Non-pigmented ciliary epithelial cell (primary cell): ENCODE results near the gene P2RX4.
"Not testable (repeated sequence)": the region's sequence is repeated elsewhere in the genome, so short reads cannot be mapped to it uniquely, and the experiment has no call there.

ENCODE experiments used
- DNase-seq: peaks from one replicate; pipeline ENCODE4 v3.0.0-alpha.2; 2010; ENCODE audit warnings: low read depth

Gene P2RX4

DNA sequence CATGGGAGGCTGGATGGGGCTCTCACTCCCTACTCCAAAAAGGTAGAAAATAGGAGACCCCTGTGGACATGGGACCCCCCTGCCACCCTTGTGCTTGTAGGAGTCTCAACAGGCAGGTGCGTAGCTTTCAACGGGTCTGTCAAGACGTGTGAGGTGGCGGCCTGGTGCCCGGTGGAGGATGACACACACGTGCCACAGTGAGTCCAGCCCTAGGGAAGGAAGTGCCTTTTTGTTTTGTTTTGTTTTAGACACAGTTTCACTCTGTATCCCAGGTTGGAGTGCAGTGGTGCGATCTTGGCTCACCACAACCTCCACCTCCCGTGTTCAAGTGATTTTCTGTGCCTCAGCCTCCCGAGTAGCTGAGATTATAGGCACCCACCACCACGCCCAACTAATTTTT is 12.9 kb downstream of the P2RX4 start:
- DNase-seq = no peak

DNA sequence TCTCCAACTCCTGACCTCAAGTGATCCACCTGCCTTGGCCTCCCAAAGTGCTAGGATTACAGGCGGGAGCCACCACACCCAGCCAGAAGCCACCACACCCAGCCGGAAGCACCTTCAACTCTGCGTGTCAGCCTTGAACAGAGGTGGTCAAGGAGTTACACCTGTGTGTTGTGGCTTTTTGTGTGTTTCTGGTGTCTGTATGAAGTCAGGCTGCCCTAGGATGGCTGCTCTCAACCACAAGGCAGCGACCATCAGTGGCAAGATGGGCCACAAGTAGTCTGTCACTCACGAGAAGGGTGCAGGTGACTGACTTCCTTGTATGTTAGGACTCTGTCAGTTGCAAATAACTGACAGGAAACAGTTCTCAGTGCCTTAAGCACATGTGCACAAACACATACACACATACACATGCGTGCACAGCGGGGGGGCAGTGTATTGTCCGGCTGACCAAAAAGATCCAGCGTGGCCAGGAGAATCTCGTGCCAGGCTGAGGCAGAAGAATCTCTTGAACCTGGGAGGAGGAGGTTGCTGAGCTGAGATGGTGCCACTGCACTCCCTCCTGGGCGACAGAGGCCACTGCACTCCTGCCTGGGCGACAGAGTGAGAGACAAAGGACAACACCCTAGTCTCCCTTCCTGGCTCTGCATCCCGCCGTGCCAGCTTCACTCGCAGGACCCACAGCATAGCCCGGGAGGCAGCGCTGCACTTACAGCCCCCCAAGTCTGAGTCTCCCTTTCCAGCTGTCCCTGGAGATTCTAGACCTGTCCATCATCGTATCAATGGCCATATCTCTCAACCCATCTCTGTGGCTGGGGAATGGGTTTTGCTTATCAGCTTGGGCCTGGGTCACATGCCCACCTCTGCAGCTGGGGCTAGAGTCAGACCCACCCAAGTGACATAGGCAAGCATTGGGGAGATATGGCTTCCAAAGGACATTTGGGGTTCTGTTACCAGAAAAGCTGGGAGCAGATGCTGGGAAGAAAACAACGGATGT is 13.7 kb downstream of the P2RX4 start:
- DNase-seq = no peak

DNA sequence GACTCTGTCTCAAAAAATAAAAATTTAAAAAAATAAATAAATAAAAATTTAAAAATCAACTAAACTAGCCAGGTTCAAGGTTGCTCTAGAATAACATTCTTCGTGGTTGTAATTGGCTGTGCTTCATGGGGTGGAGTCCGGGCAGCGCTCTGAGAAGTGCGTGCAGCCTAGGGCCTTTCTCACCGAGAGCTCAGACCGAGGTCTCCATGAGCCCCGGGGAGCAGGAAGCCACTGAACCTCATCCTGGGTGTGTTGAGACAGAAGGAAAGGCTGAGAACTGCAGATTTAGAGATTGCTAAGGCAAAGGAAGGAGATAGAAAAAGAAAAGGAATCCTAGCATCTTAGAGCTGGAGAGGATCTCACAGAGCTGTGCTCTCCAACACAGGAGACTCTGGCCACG is 14.7 kb downstream of the P2RX4 start:
- no peak for DNase-seq

DNA sequence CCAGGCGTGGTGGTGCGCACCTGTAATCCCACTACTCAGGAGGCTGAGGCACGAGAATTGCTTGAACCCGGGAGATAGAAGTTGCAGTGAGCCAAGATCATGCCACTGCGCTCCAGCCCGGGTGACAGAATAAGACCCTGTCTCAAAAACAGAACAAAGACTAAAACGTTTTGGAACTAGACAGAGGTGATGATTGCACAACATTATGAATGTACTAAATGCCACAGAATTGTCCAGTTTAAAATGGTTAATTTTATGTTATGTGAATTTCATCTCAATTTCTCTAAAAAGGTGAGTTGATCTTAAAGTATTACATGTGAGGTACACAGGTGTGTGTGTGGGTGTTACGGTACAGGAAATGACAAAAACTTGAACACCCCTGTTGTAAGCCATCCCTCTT is 16.5 kb downstream of the P2RX4 start:
- no peak for DNase-seq

DNA sequence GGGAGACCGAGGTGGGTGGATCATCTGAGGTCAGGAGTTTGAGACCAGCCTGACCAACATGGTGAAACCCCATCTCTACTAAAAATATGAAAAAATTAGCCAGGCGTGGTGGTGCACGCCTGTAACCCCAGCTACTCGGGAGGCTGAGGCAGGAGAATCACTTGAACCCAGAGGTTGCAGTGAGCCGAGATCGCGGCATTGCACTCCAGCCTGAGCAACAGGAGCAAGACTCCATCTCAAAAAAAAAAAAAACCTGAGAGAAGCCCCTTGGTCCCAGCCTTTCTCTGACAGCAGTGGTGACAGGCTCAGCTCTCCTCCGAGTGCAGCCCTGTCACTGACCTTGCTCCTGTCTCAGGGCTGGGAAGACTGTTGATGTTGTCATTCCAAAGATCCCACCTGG is 16.9 kb downstream of the P2RX4 start:
- not testable (repeated sequence) for DNase-seq

DNA sequence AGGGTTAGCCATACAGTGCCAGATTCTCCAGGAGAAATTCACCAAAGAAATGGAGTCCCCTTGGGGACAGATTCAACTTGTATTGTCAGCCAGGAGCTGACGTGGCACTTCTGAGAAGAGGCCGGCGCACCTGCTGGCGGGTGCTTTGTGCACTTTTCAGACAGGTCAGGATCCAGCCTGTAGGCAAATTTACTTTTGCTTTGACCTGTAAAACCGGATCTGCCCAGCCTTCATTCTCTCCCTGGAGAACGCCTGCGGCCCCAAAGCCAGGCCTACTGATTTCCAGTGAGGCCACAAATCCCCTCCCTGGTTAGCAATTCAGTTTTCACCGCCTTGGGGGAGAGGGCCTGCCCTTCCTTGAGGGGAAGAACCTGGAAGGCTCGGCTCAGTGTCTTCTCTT is 17.4 kb downstream of the P2RX4 start:
- no peak for DNase-seq

DNA sequence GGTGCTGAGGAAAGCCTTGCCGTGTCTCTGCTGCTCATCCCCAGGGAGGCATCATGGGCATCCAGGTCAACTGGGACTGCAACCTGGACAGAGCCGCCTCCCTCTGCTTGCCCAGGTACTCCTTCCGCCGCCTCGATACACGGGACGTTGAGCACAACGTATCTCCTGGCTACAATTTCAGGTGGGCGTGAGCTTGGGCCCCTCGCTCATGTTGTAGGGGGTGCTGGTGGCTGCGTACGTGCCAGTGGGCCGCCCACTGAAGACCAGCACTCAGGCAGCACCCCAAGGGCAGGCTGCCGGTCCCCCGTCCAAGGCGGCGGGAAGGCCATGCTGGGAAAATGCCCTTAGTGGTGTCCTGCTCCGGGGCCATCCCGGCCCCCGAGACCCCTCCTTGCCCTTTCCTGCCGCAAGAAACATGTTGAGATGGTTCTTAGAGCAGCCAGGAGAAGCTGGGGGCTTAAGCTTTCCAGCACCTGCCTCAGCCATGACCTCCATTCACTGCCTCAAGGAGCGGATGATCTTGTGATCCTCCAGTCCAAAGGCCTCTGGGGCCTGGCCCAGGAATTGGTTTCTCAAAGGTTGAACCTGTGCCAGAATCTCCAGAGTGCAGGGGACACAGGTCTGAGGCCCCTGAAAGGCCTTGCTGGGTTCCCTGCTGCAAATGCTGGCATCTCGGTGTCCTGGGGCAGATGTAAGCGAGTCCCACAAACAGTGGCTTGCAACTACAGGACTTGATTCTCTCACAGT is 19.2 kb downstream of the P2RX4 start:
- DNase-seq = no peak

DNA sequence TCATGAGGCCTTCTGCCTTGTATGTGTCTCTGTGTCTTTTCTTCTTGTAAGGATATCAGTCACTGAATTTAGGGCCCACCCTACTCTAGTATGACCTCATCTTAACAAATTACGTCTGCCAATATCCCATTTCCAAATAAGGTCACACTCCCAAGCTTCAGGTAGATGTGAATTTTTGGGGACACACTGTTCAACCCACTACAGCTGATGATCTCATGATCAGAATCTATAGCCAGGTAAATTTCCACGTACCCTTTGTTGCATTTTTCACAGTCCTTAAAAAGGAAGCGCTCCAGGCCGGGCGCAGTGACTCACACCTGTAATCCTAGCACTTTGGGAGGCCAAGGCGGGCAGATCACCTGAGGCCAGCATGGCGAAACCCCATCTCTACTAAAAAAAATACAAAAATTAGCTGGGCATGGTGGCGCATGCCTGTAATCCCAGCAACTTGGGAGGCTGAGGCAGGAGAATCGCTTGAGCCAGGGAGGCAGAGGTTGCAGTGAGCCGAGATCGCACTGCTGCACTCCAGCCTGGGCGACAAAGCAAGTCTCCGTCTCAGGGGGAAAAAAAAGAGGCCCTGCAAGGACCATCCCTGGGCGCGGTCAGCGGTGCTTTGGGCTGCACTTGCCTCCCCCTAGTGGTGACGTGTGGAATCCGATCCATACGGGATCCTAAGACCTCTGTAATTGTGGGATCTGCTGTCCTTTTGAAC is 20.1 kb downstream of the P2RX4 start:
- DNase-seq = peak; percentile 31

DNA sequence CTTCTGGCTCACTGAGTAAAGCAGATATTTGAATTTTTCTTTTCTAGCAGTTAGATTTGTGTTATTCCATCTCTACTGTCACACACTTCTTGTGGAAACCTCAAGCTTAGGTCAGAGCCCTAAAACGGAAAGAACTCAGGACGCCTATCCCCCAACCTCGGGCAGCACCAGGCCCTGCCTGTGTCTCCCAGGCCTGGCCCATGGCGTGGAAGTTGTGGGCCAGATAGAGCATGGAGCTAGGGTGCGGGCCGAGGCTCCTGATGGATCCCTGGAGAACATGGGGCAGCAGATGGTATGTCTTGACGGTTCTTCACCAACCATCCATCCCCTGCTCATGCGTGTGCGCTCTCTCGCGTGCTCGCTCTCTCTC is 20.6 kb downstream of the P2RX4 start:
- DNase-seq = no peak

DNA sequence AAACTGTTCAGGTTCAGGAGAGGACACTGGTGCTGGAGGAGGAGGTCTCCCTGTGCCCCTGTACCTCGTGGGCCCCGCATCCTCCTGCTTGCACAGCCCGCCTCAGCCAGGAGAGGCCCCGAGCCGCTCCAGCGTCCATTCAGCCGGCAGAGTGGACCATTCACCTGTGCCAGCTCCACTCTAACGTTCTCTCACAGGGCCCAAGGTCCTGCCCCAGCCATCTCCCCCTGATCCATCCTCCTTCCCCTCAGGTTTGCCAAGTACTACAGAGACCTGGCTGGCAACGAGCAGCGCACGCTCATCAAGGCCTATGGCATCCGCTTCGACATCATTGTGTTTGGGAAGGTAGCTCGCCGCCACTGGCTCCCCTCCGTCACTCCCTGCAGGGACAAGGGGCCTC is 22.2 kb downstream of the P2RX4 start:
- no peak for DNase-seq

DNA sequence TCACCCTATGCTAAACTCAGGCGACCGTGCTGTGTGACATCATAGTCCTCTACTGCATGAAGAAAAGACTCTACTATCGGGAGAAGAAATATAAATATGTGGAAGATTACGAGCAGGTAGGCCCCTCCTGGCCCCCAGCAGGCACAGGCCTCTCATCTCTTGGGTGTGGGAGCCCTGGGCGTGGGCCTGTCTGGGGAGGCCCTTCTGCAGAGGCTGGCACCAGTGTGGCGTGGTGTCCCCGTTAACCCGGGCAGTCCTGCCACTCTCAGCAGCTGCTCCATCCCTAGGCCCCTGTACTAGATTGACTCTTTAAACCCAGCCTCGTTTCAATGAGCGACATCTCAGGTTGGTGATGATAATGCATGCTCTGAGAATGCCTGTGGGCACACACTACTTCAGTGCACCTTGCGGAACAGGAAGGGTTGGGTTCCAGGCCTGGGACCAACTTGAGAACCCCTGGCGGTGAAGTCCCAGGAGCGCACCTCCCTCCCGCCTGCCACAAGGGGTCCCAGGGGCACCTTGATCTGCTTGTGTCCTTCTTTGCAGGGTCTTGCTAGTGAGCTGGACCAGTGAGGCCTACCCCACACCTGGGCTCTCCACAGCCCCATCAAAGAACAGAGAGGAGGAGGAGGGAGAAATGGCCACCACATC is 23.2 kb downstream of the P2RX4 start:
- no peak for DNase-seq

DNA sequence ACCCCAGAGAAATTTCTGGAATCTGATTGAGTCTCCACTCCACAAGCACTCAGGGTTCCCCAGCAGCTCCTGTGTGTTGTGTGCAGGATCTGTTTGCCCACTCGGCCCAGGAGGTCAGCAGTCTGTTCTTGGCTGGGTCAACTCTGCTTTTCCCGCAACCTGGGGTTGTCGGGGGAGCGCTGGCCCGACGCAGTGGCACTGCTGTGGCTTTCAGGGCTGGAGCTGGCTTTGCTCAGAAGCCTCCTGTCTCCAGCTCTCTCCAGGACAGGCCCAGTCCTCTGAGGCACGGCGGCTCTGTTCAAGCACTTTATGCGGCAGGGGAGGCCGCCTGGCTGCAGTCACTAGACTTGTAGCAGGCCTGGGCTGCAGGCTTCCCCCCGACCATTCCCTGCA is 23.7 kb downstream of the P2RX4 start:
- no peak for DNase-seq

DNA sequence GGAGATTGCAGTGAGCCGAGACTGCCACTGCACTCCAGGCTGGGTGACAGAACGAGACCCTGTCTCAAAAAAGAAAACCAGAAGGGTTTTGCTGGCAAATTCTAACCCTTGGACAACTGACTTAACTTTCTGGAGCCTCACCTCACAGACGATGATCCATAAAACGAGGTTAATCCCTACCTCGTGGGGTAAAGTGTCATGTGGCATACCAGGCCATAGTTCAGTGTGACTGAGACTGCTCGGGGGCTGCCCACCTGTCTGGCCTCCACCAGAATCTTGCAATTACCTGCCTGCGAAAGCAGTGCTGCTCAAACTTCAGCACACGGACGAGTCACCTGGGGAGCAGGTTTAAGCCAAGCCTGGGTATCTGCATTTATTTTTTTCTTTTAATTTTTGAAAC is 26.8 kb downstream of the P2RX4 start:
- no peak for DNase-seq

DNA sequence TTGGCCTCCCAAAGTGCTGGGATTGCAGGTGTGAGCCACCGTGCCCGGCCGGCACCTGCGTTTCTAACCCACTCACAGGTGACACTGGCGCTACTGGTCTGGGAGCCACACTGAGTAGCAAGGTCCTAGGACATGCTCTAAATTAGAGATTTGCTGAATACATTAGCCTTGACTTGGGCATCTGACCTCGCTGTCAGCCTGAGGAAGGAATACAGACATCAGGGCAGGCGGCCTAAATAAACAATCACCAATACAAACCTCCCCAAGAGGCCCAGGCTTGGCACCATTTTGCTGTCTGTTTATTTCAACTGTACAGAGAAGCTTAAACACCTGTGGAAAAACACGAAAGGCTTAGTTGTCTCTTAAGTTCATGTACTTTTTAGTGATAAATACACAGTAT is 27.5 kb downstream of the P2RX4 start:
- no peak for DNase-seq

DNA sequence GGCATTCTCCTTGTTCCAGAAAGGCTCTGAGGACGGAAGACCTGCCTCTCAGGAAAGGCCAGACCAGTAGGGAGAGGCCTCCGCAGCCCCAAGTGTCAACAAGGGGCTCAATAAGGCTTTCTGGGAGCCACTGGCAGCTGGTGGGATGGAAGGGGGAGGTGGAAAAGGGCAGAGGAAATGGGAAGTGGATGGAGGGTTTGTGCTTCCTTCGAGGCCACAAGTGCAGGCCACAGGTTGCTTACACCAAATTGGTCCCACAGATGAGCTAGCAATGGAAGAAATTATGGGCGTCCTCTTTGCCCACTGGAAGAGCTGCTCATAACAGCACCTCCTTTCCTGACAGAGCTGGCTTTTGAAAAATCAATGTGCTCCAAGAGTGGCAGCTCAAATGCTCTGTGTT is 28.2 kb downstream of the P2RX4 start:
- DNase-seq = no peak

DNA sequence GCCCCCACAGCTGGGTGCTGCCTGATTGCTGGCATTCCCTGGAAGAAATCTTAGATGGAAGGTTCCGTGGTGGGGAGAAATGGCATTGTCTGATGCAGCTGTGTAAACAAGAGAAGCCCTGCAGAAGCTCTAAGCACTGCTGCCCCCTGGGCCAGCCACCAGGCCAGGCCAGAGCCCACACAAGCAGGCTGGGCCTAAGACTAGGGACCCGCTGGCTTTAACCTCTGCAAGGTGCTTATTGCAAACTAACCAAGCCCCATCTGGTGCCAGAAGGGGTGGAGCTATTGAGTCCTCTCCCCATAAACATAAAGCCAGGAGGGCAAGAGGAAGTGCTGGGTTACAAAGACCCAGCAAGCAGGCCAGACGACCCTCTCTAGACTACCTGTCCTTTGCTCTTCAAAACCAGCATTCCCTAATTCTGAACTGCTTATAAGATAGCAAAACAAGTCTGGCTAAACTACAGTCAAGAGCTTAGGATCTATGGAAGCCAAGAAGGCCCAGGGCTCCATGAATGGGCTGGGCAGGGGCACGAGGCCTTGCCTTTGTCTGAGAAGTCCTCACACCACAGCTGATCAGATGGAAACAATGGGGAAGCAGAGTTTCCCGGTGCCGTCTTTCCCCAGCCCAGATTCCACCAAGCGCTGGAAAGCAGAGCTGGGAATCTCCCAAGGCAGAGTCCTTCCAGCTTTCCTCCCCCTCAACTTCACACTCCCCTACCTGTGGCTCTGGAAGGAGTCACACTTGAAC is 28.8 kb downstream of the P2RX4 start:
- no peak for DNase-seq

DNA sequence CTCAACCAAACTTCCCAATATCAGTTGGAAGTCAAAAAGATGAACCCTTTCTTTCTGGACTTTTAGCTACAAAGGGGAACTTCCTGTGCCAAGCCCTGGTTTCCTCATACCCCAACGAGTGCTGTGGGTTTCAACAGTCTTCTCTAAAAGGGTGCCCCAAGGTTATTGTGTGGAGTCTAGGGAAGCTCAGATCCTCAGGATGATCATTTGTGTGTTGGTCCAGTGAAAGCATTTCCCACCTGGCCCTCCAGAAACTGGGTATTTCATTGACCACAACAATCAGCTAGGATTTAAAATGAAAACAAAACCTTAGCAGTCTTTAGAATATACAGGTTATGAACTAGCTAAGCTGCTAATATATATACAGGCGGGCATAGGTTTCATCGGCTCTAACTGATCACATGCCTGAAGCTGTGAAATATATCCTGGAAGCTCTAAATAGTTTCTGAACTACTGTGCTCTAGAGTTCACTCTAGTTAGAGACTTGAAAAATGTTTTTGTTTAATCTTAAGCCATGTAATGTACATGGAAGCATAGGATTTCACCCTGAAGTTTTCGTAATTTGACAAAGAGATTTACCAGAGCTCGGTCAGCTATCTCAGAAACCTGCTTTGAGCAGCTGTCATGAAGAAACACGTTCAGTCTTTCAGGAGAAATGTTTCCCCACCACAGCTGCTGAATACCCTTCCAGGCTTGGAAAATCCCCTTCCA is 29.6 kb downstream of the P2RX4 start:
- no peak for DNase-seq

DNA sequence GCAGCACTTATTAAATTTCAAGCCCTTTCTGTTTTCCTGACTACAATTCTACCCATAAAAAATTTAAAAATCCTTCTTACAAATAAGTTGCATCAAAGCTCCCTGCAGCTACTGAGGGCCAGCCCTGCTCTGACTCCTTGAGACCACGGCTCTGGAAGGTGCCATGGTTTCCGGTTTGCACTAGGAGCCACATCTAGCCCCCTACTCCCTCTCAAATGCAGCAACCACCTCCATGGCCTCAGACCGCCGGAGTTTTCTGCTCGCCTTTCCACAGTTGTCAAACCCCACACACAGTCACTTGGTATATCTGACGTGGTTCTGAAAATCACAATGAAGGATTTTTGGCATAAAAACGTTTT is 30.1 kb downstream of the P2RX4 start:
- no peak for DNase-seq

DNA sequence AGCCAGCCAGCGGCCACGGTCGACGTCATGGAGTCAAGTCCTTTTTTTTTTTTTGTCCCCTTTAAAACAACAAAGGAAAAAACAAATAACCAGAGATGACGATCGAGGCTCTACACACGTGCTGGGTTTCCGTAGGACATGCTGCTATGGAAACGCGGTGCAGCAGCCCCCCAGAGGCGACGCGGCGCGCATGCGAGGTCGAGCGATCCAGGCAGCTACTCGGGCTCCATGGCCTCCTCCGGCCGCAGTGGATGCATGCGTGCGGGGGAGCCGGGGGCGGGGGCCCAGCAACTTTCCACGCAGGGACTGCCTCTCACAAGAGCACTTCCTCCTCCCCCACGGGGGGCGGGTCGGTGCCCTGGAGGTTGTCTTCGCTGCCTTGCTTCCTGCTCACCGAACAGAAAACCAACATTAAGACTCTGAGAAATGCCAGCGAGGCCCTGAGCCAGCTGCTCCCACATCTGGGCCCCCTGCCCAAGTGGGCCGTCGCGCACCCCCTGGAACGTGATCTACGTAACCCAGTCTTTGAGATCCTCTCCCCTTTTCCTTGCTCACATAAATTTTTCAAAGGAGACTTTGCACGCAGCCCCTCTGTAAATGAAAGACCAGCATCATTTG is 30.7 kb downstream of the P2RX4 start:
- DNase-seq = no peak

DNA sequence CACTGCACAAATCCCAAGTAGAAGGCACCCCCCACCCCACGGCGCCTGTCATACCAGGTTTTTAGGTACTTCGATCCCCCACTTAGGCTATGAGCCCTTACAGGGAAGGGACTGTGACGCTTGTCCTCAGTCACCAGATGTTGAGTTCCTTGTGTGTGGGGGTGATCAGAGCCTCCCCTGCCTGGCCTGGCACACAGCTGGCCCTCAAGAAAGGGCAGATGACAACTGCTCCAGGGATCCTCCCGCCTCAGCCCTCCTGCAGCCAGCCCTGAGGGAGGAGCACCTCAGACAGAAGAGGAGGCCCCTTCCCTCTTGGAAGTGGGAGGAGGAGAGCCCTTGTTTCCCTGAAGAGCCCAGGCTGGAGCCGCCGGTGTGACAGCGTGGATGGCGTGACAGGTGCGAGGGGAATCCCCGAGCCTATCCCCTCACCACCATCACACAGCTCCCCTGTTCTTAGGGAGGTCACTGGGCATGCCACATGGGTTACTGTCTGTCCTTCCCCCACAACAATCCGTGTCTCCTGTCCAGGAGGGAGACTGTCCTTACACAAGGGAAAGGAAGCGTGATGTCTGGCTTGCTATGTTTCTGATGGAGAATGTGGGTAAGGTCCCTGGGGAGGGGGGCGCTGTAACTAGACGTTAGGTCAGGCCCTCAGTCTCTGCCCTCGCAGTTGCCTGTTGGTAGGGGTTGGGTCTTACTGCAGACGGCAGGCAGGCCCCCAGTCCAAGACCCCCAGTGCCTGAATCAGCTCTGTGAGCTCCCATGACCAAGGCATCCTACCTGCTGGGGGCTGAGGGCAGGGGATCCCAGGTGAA is 31.4 kb downstream of the P2RX4 start:
- no peak for DNase-seq
